HL-60 (cell line): ENCODE data around the gene TSHZ3.

Experiments
- DNase-seq, 2 experiments: peaks; one replicate each; pipeline ENCODE4 v3.0.0-alpha.2; 2010 to 2020; ENCODE audit warnings: low read depth in 1 of 2, low spot score in 1 of 2
- H3K27ac ChIP-seq: fragments of 250-450 bp; sonication (Bioruptor Pico); replicated peaks from 2 replicates; pipeline ENCODE4 v1.5.1; 2020; ENCODE audit warnings: mild to moderate bottlenecking, moderate library complexity
- H3K27me3 ChIP-seq: fragments of 250-450 bp; sonication (Bioruptor Pico); 2 replicates; pipeline ENCODE4 v1.5.1; 2021; ENCODE audit warnings: mild to moderate bottlenecking, moderate library complexity; ENCODE audit not compliant: insufficient read depth, poor library complexity, severe bottlenecking
- H3K4me3 ChIP-seq: replicated peaks from 2 replicates; pipeline ENCODE4 v1.5.1; 2011; ENCODE audit warnings: mild to moderate bottlenecking, control low read depth, low read length; ENCODE audit not compliant: insufficient read depth
- CTCF ChIP-seq: IDR thresholded peaks from one replicate; pipeline ENCODE4 v1.5.1; 2011; ENCODE audit warnings: low read length, control low read depth, inconsistent platforms; ENCODE audit not compliant: insufficient read depth
- GABPA ChIP-seq: IDR thresholded peaks from 2 replicates; pipeline ENCODE4 v1.6.1; 2012; ENCODE audit warnings: low read depth
- POLR2AphosphoS5 ChIP-seq: IDR thresholded peaks from 2 replicates; pipeline ENCODE4 v1.6.1; 2012; ENCODE audit warnings: low read depth
- REST ChIP-seq: IDR thresholded peaks from 2 replicates; pipeline ENCODE4 v1.6.1; 2012; ENCODE audit warnings: low read depth; ENCODE audit not compliant: insufficient replicate concordance
- SPI1 ChIP-seq: IDR thresholded peaks from 2 replicates; pipeline ENCODE4 v1.6.1; 2012; ENCODE audit warnings: low read depth, mild to moderate bottlenecking, borderline replicate concordance

The TSHZ3 gene

GRCh38 chr19:31301306-31301980 is 47.8 kb downstream of the TSHZ3 start:
- Histone ChIP-seq H3K27me3 (no peaks in the 10 kb centered on the region), H3K27ac (no peak overlapping the region), H3K4me3 (no peak overlapping the region)
- DNase-seq: no peak
- TF ChIP-seq REST (no peak), POLR2AphosphoS5 (no peak), SPI1 (no peak), CTCF (no peak), GABPA (no peak)

- Histone ChIP-seq H3K27ac (no peak overlapping the region), H3K27me3 (no peaks in the 10 kb centered on the region), H3K4me3 (no peak overlapping the region)
- TF ChIP-seq POLR2AphosphoS5 (no peak), CTCF (no peak), SPI1 (no peak), GABPA (no peak), REST (no peak)
- no peak for DNase-seq
These were observed 48.8 kb downstream of the TSHZ3 start for GRCh38 chr19:31300422-31300821.

- no peak overlapping the region for H3K4me3 ChIP-seq
- H3K27ac ChIP-seq: no peak overlapping the region
- TF ChIP-seq CTCF: no peak
- no peak for TF ChIP-seq SPI1
- no peak for TF ChIP-seq GABPA
- TF ChIP-seq REST: no peak
- TF ChIP-seq POLR2AphosphoS5: no peak
- H3K27me3 ChIP-seq: no peaks in the 10 kb centered on the region
- no peak for DNase-seq
These were observed 49.6 kb downstream of the TSHZ3 start for GRCh38 chr19:31299665-31300064.
